Vagina (tissue), 2 donors: Measurements from ENCODE around the gene STK32B.

Experiments used
- CTCF ChIP-seq, 3 experiments: fragments of 450-650 bp in 2 of 3; fragments of 200-600 bp in 1 of 3; sonication (generic) in 1 of 3; IDR thresholded peaks; one replicate each; pipeline ENCODE4 v1.5.1; 2017 to 2019; ENCODE audit warnings: antibody characterized with exemption in 3 of 3, mild to moderate bottlenecking in 2 of 3, moderate library complexity in 2 of 3
- POLR2A ChIP-seq, 2 donors: fragments of 450-650 bp; IDR thresholded peaks; one replicate each; pipeline ENCODE4 v1.6.1; 2017; ENCODE audit warnings: antibody characterized with exemption in 2 of 2, mild to moderate bottlenecking in 2 of 2, moderate library complexity in 2 of 2
- POLR2AphosphoS5 ChIP-seq, 2 donors: sonication (generic); formaldehyde crosslinking; IDR thresholded peaks; one replicate each; pipeline ENCODE4 v1.9.0; 2017; ENCODE audit warnings: antibody characterized with exemption in 2 of 2, mild to moderate bottlenecking in 2 of 2, low read depth in 1 of 2; ENCODE audit not compliant: insufficient read depth in 1 of 2

- no peak for TF ChIP-seq POLR2AphosphoS5 (IDR thresholded peaks at IDR 0.05; ENCODE audit: insufficient read depth in 1 of 2, low read depth in 1 of 2)
- TF ChIP-seq CTCF (IDR thresholded peaks at IDR 0.05) = no peak
- TF ChIP-seq POLR2A (IDR thresholded peaks at IDR 0.05) = no peak
These were observed 23.9 kb upstream of the STK32B start for GRCh38 chr4:5027346-5027745.
